GM21786 (cell line): Measurements from ENCODE around the gene FBXO22.

Experiments used
- ATAC-seq: cut with Tn5 transposase; IDR thresholded peaks from one replicate; pipeline ENCODE4 v1.9.1; 2021; ENCODE audit not compliant: unreplicated experiment

Gene FBXO22

DNA sequence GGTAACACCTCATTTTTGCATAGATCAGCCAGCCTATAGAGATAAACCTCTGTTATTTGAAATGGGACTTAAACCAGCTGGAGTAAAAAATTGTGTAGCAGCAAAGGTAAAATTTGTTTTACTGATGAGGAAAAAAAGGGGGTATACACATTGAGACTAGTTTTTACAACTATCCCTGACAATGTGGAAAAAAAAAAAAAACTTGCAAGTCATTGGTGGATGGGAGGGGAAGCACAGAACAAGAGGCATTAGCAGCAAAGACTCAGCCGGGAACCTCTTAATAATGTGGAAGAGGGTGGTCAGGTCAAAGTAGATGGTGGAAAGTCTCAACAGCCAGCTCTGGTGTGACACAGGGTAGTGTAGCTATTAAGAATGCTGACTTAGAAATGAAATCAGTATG, 14.5 kb downstream of the FBXO22 start:
- ATAC-seq = no peak

DNA sequence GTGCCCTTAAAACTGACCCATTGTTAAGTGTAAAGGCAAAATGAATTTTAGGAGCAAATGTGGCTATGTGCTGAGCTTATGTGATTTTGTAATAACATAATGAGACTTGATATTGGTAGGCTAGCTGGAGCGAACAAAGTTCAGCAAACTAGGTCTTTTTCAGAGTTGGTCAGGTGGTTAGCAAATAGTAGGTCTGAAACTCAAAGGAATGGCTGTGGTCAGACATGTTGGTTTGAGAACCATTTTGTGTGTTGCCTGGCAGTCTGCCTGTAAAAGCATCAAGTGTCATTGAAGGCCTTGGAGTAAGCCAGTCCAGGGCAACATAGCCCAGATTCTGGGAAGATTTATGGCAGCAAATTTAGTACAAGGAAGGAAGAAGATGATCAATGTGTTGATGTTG, 16.4 kb downstream of the FBXO22 start:
- no peak for ATAC-seq

DNA sequence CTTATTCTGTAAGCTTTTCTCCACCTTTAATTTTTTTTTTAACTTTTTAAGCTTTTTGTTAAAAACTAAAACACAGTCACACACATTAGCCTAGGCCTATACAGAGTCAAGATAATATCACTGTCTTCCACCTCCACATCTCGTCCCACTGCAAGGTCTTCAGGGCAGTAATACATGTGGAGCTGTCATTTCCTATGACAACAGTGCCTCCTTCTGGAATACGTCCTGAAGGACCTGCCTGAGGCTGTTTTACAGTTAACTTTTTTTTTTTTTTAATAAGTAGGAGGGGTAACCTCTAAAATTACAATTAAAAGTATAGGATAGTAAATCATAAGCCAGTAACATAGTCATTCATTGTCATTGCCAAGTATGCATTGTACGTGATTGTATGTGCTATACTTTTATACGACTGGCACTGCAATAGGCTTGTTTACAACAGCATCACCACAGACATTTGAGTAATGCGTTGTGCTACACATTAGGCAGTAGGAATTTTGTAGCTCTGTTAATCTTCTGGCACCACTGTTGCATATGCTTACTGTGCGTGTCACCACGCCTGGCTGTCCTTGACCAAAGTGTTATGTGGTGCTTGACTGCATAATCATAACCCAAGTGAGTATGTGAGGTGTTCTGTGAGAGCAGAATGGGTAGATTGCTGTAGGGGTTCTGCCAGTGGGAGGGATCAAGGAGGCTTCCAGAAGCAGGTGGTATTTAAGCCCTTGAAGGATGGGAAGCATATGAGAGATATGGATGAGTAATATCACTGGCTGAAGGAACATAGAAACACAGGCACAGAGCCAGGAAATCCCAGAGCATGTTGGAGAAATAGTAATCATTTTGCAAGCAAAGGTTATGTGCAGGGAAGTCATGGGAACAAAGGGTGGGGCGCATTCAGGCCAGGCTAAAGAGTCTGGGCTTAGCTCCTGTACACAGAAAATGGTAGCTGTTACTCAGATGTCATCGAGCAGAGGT, 18.3 kb downstream of the FBXO22 start:
- ATAC-seq = no peak

DNA sequence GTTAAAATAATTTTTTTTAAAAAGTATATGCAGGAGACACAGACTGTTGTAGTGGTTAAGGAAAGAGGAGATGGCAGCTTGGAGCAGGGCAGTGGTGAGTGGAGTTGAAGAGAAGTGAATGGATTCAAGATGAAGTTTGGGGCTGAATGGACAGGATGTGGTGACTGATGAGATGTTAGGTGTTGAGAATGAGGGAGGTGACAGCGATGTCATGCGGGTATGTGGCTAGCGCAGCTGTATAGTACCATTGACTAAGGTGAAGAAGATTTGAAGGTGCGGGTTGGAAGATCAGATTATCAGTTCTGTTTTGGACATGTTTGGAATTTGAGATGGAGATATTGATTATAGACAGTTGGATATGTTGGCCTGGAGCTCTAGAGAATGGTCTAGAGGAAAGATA, 20.1 kb downstream of the FBXO22 start:
- ATAC-seq = no peak

DNA sequence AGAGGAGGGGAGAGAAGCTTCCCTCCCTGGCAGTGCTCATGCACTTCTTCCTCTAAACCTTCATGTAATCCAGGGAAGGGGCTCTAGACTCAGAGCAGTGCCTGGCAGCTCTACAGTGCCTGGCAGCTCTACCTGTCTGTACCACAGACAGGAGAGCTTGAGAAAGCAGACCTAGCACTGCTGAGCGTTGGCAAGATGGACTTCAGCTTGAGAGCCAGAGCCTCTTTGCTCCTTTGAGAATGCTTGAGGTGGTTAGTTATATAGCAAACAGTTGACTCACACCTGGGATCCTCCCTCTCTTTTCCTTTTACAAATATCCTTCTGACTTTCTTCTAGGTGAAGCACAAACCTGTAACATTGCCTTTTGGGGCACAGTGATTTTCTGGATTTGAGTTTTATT, 20.9 kb downstream of the FBXO22 start:
- no peak for ATAC-seq

DNA sequence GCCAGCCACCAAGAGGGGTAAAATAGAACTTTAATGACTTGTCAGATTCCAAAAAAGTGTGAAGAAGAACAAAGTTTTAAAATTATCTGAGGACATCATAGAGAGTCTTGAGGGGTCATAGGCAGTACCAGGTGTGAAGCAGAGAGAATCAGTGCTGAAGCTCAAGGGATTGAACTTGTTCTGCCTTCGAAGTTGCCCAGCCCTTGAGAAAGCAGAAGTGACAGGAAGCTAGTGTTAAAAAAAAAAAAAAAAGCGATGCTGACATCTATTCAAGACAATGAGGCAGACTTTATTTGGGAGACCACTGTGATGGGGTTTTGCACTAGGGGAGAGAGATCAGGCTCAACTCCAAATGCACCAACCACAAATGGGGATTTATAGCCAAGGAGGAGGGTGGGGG, 21.8 kb downstream of the FBXO22 start:
- no peak for ATAC-seq

DNA sequence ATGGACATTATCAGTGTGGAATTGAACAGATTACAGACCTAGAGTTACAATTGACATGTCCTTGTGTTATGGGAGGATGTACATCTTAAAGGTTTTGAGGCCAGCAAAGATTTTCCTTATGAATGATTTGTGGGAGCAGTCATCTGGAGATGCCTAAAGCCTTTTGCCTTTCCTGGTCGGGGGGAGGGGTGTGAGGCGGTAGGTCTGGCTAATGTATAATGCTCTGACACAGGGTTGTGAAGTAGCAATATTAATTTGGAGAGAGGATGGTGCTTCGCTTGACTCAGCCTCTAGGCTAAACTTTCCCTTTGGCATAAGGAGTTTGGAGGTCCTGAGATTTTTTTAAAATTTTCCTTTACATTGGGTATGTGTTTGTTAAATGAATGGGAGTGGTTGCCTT, 23.3 kb downstream of the FBXO22 start:
- ATAC-seq = no peak

DNA sequence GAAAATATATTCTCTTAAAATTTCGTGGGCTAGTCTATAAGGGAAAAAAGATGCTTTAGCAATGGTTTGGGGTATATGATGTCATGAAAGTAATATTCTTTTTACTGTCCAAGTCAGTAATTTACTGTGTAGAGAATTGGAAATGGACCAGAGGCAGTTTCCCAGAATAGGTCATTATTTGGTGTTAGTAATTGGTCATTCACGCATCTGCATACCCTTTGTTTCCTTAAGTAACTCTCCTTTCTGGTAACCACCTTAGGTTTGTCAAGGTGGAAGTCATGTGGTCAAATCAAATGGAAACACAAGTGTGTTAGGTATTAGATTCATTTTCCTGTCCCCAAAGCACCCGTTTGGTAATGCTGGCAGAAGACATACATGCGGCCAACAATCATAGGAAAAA, 23.9 kb downstream of the FBXO22 start:
- no peak for ATAC-seq

DNA sequence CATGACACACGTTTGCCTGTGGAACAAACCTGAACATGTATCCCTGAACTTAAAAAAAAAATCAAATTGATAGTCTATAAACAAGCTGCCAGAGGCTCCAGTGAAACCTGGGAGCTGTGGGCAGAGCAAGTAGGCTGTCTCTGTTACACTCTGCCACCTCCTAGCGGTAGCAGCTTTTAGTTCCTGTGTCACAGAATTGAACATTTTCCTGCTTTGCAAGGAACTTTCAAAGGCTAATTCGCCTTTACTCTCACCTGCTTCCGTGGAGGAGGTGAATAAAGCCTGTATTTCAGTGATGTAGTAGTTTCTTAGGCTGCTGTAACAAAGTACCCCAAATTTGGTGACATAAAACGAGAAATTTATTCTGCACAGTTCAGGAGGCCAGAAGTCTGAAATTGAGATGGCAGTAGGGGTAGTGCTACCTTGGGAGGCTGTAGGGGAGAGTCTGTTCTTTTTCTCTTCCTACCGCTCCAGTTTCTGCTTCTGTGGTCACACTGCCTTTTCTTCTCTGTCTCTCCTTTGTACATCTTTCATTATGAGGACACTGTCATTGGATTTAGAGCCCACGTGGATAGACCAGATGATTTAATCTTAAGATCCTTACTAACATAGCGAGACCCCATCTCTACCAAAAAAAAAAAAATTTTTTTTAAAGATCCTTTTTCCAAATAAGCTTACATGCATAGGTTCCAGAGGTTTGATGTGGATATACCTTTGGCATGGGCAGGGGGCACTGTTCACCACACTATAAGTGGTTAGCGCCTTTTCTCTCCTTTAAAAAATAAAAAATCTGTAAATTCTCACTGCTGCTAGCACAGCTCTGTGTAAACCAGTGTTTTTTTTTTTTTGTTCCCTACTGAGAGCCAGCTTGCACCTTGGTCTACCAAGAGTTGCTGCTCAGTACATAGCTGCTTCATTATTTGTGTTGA, 25.3 kb downstream of the FBXO22 start:
- ATAC-seq = no peak

DNA sequence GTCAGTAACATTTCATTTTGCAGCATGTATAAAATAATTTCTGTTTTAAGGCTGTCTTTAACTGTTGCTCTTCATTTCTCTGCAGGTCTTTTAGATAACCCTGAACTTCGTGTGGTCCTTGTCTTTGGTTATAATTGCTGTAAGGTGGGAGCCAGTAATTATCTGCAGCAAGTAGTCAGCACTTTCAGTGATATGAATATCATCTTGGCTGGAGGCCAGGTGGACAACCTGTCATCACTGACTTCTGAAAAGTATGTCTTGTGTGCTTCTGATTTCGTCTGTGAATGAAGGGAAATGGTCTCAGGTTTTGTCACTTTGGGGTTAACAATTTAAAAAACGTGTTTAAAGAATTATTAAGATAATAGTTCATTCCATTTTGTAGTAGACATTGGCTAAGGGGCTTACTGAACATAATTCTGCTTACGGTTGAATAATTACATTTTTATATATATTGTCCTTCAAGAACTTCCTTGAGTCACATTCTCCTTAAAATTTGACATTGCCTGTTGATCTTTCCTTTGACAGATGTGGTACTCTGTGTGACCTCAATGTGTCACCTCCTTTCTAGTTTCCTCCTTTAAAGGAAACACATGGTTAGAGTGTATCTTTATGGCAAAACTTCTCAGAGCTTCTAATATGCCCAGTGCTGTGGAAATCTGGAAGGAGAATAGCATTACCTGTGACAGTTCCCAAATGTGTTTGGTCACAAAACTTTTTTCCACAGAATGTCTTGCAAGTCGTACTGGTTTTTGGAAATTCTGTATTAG, 26.3 kb downstream of the FBXO22 start:
- ATAC-seq = no peak

DNA sequence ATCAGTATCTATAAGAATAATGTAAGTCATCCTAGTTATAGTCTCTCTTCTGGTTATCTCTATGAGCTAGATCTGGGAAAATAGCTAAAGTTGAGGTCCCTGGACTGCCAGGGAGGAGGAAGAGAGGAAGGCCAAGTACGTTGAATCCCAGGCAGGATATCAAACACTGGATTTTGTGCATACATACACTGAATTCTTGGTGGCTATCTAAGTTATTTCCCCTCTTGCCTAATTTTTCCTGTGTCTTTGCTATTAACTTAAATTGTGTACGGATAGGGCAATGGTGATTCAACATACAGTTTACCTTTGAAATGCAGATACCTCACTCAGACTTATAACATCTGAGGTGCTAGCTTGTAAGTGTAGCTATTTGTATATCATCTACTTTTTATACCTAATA, 27.2 kb downstream of the FBXO22 start:
- ATAC-seq = no peak

DNA sequence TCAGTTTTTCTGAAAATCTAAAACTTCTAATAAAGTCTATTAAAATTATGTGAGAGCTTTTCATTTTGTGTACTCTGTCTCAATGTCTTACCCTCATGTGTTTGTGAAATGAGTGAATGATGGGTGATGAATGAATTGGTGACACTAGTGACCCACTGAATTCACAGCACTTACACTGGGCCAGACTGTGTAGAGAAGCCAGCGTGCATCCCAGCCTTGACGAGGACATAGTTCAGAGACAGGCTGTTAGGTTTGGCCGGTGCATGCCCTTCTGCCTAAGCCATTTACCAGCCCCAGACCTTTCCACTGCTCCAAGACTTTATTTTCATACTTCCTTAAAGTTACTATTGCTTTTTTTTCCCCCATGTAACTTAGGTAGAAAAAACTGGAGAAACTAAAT, 38.8 kb downstream of the FBXO22 start:
- ATAC-seq = no peak

DNA sequence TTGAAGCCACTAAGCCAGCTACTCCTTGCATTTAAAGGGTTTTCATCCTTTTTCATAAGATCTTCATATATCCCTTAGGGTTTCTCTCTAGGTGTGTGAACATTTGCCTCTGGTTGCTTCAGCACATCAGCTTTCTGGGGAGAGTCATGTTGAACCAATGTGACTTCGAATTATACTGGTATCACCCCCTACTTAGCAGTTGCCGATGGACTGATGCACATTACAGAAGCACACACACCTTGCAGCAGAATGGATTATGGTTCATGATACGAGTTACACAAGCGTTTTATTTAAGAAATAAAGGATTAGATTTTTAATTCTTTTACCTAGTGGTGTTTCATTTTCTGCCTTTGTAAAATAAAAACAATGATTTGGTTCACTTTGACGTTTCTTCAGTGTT, 39.6 kb downstream of the FBXO22 start:
- ATAC-seq = no peak

DNA sequence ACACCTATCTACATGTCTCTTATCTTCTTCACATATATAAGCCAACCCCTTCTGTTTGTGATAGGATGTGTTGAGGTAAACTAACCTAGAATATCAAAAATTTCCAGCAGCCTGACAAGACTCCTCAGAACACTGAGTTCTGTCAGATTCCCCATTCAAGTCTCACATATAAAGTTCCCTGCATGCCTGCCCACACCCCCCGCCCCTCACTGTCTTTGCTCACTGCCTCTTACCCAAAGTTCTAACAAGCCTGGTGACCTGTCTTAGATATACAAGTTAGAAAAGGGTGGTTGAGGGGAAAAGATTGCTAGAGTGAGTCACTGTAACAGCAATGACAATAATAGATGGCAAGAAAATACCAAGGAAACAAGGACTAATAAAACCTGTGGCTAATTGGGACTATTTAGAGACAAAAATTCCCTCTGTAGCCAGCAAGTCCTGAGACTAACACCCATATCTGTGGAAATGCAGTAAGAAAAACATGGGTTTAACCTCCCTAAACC, 40.1 kb downstream of the FBXO22 start:
- ATAC-seq = no peak

DNA sequence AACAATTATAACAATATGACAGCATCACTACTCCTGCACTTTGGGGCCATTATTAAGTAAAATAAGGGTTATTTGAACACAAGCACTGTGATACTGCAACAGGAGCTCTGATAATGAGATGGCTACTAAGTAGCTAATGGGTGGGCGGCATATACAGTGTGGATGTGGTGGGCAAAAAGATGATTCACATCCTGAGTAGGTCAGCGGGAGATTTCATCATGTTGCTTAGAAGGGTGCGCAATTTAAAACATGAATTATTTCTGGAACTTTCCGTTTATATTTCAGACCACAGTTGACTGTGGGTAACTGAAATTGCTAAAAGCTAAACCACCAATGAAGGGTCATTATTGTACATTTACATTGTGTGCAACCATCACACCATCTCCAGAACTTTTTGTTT, 42.3 kb downstream of the FBXO22 start:
- no peak for ATAC-seq

DNA sequence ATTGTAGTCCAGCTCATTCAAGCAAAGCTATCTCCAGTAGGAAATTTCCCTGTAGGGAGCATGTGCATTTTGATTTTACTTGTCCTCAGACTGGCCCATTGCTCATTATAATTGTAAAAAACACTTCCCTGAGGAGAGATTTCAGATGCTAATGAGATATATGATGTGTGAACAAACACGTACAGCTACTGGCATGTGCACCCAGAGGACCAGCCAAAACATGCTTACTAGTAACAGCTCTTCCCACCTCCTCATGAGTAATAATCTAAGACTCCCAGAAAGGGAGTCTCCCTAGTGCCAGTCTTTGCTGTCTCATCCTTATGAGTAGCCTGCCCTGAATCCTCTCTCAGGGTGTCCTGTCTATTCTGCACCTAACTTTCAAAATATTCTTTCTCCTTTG, 43.4 kb downstream of the FBXO22 start:
- no peak for ATAC-seq

DNA sequence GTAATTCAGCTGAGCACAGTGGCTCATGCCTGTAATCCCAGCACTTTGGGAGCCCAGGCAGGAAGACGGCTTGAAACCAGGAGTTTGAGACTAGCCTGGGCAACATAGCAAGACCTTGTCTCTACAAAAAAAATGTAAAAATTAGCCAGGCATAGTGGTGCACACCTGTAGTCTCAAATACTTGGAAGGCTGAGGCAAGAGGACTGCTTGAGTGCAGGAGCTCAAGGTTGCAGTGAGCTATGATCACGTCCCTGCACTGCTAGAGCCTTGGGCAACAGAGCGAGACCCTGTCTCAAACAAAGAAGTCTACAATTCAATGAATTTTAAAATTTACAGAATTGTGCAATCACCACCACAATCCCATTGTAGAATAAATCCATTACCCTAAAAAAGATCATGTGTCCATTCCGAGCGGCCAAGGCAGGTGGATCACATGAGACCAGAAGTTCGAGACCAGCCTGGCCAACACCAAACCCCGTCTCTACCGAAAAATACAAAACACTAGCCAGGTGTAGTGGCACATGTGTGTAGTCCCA, 45.2 kb downstream of the FBXO22 start:
- ATAC-seq = no peak

DNA sequence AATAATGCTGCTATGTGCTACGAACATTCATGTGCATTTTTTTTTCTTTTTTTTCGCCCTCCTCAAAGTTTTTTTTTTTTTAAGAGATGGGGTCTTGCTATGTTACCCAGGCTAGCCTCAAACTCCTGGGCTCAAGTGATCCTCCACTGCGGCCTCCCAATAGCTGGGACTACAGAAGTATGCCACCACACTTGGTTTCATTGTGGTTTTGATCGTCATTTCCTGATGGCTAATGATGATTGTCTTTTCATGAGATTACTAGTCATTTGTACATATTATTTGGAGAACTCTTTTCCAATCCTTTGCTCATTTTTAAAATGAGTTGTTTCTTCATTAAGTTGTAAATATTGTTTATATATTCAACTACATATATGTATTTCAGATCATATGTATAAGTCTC, 48.8 kb downstream of the FBXO22 start:
- no peak for ATAC-seq

DNA sequence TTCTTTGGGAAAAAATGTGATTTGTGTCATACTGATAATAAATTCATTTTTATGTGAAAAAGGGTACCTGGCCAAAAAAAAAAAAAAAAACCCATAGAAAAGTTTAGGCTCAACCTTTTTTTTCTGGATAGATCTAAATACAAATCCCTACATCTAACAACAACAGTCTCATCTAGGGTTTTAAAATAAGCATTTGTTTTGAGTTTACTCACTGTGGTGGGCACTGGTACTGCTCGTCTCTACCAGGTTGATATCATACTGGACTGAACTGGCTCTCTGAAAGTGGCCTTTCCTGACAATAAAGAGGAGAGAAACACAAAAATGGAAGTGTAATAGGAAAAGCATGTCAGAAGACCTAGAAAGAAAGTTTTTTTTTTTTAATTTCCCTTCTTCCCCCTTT, 52.0 kb downstream of the FBXO22 start:
- ATAC-seq = no peak

DNA sequence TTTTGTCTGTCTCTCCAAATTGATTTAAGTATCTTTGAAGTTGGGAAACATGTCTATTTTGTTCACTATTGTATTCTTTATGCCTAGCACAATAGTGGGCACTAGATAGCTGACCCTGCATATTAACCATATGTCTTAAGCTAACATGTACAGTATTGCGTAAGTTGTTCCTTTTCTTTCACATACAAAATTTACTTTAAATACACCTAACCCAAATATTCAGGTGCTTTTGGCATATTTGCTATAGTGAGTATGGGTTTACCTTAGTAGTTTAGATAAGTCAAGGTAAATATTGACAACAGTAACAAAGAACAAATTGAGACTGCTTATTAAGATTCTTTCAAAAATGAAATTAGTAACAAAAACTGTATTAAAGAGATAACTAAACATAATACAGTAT, 57.7 kb downstream of the FBXO22 start:
- ATAC-seq = no peak

DNA sequence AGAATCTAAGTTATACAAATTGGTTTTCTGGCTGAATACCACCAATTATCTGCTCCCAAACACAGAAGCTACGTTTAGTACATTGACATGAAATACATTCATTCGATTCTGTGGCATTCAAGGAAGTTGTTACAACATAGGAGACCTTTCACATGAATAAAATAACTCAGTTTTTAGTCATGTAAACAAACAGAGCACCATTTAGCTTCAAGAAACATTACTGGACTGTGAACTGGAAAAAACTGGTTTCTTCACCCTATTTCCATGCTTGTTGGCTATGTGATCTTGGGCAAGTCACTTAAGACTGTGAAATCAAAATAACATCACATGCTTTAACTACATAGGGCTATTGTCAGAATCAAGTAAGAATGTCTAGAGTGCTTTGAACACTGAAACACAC, 62.4 kb downstream of the FBXO22 start:
- no peak for ATAC-seq
